SK-N-SH (cell line): ENCODE results near the gene EIF4G1.

Experiments used
- ELF1 ChIP-seq: IDR thresholded peaks from 2 replicates; pipeline ENCODE4 v1.4.0; 2012
- EP300 ChIP-seq, 2 experiments: IDR thresholded peaks; 2 replicates each; pipeline versions ENCODE4 v1.4.0 to v1.6.1; 2012; ENCODE audit warnings: borderline replicate concordance in 1 of 2, low read depth in 1 of 2, low read length in 1 of 2
- EZH2phosphoT487 ChIP-seq: fragments of 200-600 bp; sonication (generic); IDR thresholded peaks from 2 replicates; pipeline ENCODE4 v1.6.1; 2017; ENCODE audit warnings: low read depth, mixed run types, mild to moderate bottlenecking, antibody characterized with exemption, moderate library complexity, borderline replicate concordance
- FOSL2 ChIP-seq: IDR thresholded peaks from 2 replicates; pipeline ENCODE4 v1.4.0; 2012; ENCODE audit warnings: low read depth, mild to moderate bottlenecking, moderate library complexity, borderline replicate concordance
- NFIC ChIP-seq: IDR thresholded peaks from 2 replicates; pipeline ENCODE4 v1.4.0; 2012; ENCODE audit warnings: borderline replicate concordance
- RCOR1 ChIP-seq: fragments of 150-350 bp; IDR thresholded peaks from 2 replicates; pipeline ENCODE4 v1.6.1; 2017; ENCODE audit warnings: antibody characterized with exemption, low read length
- TEAD4 ChIP-seq: IDR thresholded peaks from 2 replicates; pipeline ENCODE4 v1.4.0; 2012; ENCODE audit warnings: mild to moderate bottlenecking, borderline replicate concordance; ENCODE audit not compliant: insufficient read depth
- TF ChIP-seq, protein P1 (sequence below): fragments of 150-350 bp; IDR thresholded peaks from 2 replicates; pipeline ENCODE4 v1.6.1; 2017; ENCODE audit warnings: antibody characterized with exemption, low read length, low read depth, borderline replicate concordance
- TF ChIP-seq, protein P2 (sequence below): fragments of 200-600 bp; sonication (generic); IDR thresholded peaks from 2 replicates; pipeline ENCODE4 v1.6.1; 2017; ENCODE audit warnings: antibody characterized with exemption, mild to moderate bottlenecking, moderate library complexity
- TF ChIP-seq, protein P3 (sequence below): IDR thresholded peaks from 2 replicates; pipeline ENCODE4 v1.4.0; 2012; ENCODE audit warnings: low read depth

DNA sequence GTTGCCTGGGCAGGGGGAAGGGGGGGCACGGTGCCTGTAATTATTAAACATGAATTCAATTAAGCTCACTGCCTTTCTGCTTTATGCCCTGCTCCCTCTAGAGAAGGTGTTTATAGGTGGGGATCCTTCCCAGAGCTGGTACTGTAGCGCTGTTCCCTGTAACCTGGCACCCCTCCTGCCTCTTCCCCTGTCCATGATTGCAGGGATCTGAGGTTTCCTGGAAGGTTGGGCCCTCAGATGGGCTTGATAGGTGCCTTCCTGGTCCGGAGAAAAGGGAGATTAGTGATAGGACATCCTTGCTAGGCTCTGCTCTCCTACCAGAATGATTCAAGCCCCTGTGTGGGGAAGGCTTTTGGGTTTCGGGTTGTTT lies 20.9 kb downstream of the EIF4G1 start:
- TF ChIP-seq, protein P1, sequence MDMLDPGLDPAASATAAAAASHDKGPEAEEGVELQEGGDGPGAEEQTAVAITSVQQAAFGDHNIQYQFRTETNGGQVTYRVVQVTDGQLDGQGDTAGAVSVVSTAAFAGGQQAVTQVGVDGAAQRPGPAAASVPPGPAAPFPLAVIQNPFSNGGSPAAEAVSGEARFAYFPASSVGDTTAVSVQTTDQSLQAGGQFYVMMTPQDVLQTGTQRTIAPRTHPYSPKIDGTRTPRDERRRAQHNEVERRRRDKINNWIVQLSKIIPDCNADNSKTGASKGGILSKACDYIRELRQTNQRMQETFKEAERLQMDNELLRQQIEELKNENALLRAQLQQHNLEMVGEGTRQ, result no peak
- TF ChIP-seq, protein P2, sequence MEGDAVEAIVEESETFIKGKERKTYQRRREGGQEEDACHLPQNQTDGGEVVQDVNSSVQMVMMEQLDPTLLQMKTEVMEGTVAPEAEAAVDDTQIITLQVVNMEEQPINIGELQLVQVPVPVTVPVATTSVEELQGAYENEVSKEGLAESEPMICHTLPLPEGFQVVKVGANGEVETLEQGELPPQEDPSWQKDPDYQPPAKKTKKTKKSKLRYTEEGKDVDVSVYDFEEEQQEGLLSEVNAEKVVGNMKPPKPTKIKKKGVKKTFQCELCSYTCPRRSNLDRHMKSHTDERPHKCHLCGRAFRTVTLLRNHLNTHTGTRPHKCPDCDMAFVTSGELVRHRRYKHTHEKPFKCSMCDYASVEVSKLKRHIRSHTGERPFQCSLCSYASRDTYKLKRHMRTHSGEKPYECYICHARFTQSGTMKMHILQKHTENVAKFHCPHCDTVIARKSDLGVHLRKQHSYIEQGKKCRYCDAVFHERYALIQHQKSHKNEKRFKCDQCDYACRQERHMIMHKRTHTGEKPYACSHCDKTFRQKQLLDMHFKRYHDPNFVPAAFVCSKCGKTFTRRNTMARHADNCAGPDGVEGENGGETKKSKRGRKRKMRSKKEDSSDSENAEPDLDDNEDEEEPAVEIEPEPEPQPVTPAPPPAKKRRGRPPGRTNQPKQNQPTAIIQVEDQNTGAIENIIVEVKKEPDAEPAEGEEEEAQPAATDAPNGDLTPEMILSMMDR, result no peak
- TF ChIP-seq NFIC, result no peak
- TF ChIP-seq EP300 (IDR thresholded peaks at IDR 0.05; ENCODE audit: borderline replicate concordance in 1 of 2, low read depth in 1 of 2, low read length in 1 of 2), result no peak
- TF ChIP-seq RCOR1, result no peak
- no peak for TF ChIP-seq FOSL2
- TF ChIP-seq TEAD4, result no peak
- TF ChIP-seq EZH2phosphoT487, result no peak
- TF ChIP-seq, protein P3, sequence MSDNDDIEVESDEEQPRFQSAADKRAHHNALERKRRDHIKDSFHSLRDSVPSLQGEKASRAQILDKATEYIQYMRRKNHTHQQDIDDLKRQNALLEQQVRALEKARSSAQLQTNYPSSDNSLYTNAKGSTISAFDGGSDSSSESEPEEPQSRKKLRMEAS, result no peak
- no peak for TF ChIP-seq ELF1
